DLD1 (cell line): Measurements from ENCODE around the gene AMPH.
"Not testable (repeated sequence)": the region's sequence is repeated elsewhere in the genome, so short reads cannot be mapped to it uniquely, and the experiment has no call there.

Source experiments
- in situ Hi-C: cut with HindIII; loops from 2 replicates; pipeline ENCODE4 v1.10.0; 2017; ENCODE audit warnings: low sequenced_read_pairs

AMPH gene

GRCh38 chr7:38409531-38409930, 221.6 kb downstream of the AMPH start:
- in situ Hi-C loops, result no loop called here

GRCh38 chr7:38398725-38399321, 232.3 kb downstream of the AMPH start:
- in situ Hi-C loops, result no loop called here

- in situ Hi-C loops, result no loop called here
These were observed 234.3 kb downstream of the AMPH start for GRCh38 chr7:38396852-38397251.

- in situ Hi-C loops, result not testable (repeated sequence)
These were observed 235.1 kb downstream of the AMPH start for GRCh38 chr7:38395921-38396552.

- in situ Hi-C loops, result no loop called here
These were observed 236.5 kb downstream of the AMPH start for GRCh38 chr7:38394660-38395059.

- in situ Hi-C loops, result no loop called here
These were observed 237.3 kb downstream of the AMPH start for GRCh38 chr7:38393874-38394273.

GRCh38 chr7:38391751-38392150, 239.4 kb downstream of the AMPH start:
- in situ Hi-C loops, result no loop called here

GRCh38 chr7:38385682-38386081, 245.5 kb downstream of the AMPH start:
- in situ Hi-C loops, result no loop called here

- in situ Hi-C loops, result no loop called here
These were observed 247.9 kb downstream of the AMPH start for GRCh38 chr7:38383281-38383680.

- in situ Hi-C loops, result no loop called here
These were observed 248.5 kb downstream of the AMPH start for GRCh38 chr7:38382684-38383083.

- in situ Hi-C loops, result no loop called here
These were observed 255.7 kb downstream of the AMPH start for GRCh38 chr7:38375453-38375852.

GRCh38 chr7:38374507-38374906, 256.7 kb downstream of the AMPH start:
- in situ Hi-C loops, result no loop called here

- in situ Hi-C loops, result no loop called here
These were observed 258.0 kb downstream of the AMPH start for GRCh38 chr7:38373155-38373554.

- in situ Hi-C loops, result no loop called here
These were observed 258.9 kb downstream of the AMPH start for GRCh38 chr7:38372290-38372689.

GRCh38 chr7:38369816-38370493, 261.2 kb downstream of the AMPH start:
- in situ Hi-C loops, result no loop called here

GRCh38 chr7:38368191-38368605, 263.0 kb downstream of the AMPH start:
- in situ Hi-C loops, result no loop called here

- in situ Hi-C loops, result no loop called here
These were observed 263.8 kb downstream of the AMPH start for GRCh38 chr7:38367301-38367890.

- in situ Hi-C loops, result not testable (repeated sequence)
These were observed 267.8 kb downstream of the AMPH start for GRCh38 chr7:38363379-38363778.

GRCh38 chr7:38362611-38363237, 268.4 kb downstream of the AMPH start:
- in situ Hi-C loops, result not testable (repeated sequence)

- in situ Hi-C loops, result no loop called here
These were observed 270.4 kb downstream of the AMPH start for GRCh38 chr7:38360776-38361175.

GRCh38 chr7:38359071-38359601, 272.0 kb downstream of the AMPH start:
- in situ Hi-C loops, result not testable (repeated sequence)
